A673 (cell line): ENCODE data around the gene FAAH2.

Experiments used
- EZH2 ChIP-seq: fragments of 200-600 bp; sonication (generic); IDR thresholded peaks from 2 replicates; pipeline ENCODE4 v1.6.1; 2017; ENCODE audit warnings: borderline replicate concordance, low read depth, mild to moderate bottlenecking, mixed read lengths, antibody characterized with exemption, low read length; ENCODE audit not compliant: poor library complexity, severe bottlenecking
- TF ChIP-seq, protein P1 (sequence below): fragments of 300-800, 200-600 bp; sonication (generic); conservative IDR thresholded peaks from 2 replicates; pipeline ENCODE4 v1.5.1; 2017; ENCODE audit warnings: low read depth, mild to moderate bottlenecking, antibody characterized with exemption, low read length, moderate library complexity, mixed read lengths

GRCh38 chrX:57266275-57266674 is 20.2 kb upstream of the FAAH2 start:
- TF ChIP-seq, protein P1, sequence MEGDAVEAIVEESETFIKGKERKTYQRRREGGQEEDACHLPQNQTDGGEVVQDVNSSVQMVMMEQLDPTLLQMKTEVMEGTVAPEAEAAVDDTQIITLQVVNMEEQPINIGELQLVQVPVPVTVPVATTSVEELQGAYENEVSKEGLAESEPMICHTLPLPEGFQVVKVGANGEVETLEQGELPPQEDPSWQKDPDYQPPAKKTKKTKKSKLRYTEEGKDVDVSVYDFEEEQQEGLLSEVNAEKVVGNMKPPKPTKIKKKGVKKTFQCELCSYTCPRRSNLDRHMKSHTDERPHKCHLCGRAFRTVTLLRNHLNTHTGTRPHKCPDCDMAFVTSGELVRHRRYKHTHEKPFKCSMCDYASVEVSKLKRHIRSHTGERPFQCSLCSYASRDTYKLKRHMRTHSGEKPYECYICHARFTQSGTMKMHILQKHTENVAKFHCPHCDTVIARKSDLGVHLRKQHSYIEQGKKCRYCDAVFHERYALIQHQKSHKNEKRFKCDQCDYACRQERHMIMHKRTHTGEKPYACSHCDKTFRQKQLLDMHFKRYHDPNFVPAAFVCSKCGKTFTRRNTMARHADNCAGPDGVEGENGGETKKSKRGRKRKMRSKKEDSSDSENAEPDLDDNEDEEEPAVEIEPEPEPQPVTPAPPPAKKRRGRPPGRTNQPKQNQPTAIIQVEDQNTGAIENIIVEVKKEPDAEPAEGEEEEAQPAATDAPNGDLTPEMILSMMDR, result no peak
- TF ChIP-seq EZH2, result no peak
